Measurements from ENCODE around the gene EML5. TPM values are rescaled to one million over a fixed set of nuclear protein-coding genes. Genes with fewer than 3 reads are reported as not detected.

The EML5 gene
- 1 to 10 TPM in 5 of 8 experiments, under 1 TPM in 1, not detected in 2; 0.45 to 6.1 (median 3.3) TPM for total RNA-seq

- 0 to 7% (median 0%) methylated on average over 2 to 18 of the region's 111 CpGs; no CpG with 5 or more reads in 5 of the 10 experiments for WGBS, 10 experiments
- in situ Hi-C loops (cut with MboI; ENCODE audit: low pct_unique_long_range_greater_than_20kb in 2 of 9, low sequenced_read_pairs in 9 of 9, unreplicated experiment in 9 of 9) = no loop called here
- Histone ChIP-seq H3K4me3 (peak within 1 kb of the TSS; percentile 50 to 81 (median 76)), H3K27ac (peak within 1 kb of the TSS; percentile 30 to 48), H3K4me1 (replicated peaks in 1 of 2) (peaks cover 3 to 5% of the 10 kb centered on the region in 2 donors)
- ATAC-seq (replicated peaks in 6 of 8) = peak; percentile 94 to 97 (median 95)
Observed at GRCh38 chr14:88792473-88793258, at the start of gene EML5. EML5 (minus strand) TSS chr14:88792953; CDS start chr14:88792503, 450 bp downstream.

GRCh38 chr14:88842414-88842813, 49.7 kb upstream of the EML5 start:
- in situ Hi-C loops (cut with MboI; ENCODE audit: low pct_unique_long_range_greater_than_20kb in 2 of 9, low sequenced_read_pairs in 9 of 9, unreplicated experiment in 9 of 9) = no loop called here
- Histone ChIP-seq H3K4me3 (no peak overlapping the region), H3K4me1 (replicated peaks in 1 of 2) (no peaks in the 10 kb centered on the region), H3K27ac (no peak overlapping the region)
- ATAC-seq (replicated peaks in 6 of 8) = no peak
- 67 to 100% (median 83%) methylated on average over 1 of the region's 1 CpG; no CpG with 5 or more reads in 6 of the 10 experiments for WGBS, 10 experiments

GRCh38 chr14:88841741-88842140, 49.0 kb upstream of the EML5 start:
- Histone ChIP-seq H3K27ac (no peak overlapping the region), H3K4me3 (no peak overlapping the region), H3K4me1 (replicated peaks in 1 of 2) (no peaks in the 10 kb centered on the region)
- in situ Hi-C loops (cut with MboI; ENCODE audit: low pct_unique_long_range_greater_than_20kb in 2 of 9, low sequenced_read_pairs in 9 of 9, unreplicated experiment in 9 of 9) = no loop called here
- 30 to 100% (median 81%) methylated on average over 1 of the region's 1 CpG for WGBS, 10 experiments
- ATAC-seq (replicated peaks in 6 of 8) = no peak

- ATAC-seq (replicated peaks in 6 of 8) = no peak
- Histone ChIP-seq H3K4me1 (replicated peaks in 1 of 2) (no peaks in the 10 kb centered on the region), H3K27ac (no peak overlapping the region), H3K4me3 (no peak overlapping the region)
- 81 to 100% (median 94%) methylated on average over 1 to 5 of the region's 5 CpGs; no CpG with 5 or more reads in 4 of the 10 experiments for WGBS, 10 experiments
- in situ Hi-C loops (cut with MboI; ENCODE audit: low pct_unique_long_range_greater_than_20kb in 2 of 9, low sequenced_read_pairs in 9 of 9, unreplicated experiment in 9 of 9) = no loop called here
Observed at GRCh38 chr14:88840926-88841325, 48.2 kb upstream of the EML5 start.

GRCh38 chr14:88838015-88838414, 45.3 kb upstream of the EML5 start:
- Histone ChIP-seq H3K4me1 (replicated peaks in 1 of 2) (peaks cover 0 to 7% of the 10 kb centered on the region in 2 donors), H3K27ac (no peak overlapping the region), H3K4me3 (no peak overlapping the region)
- in situ Hi-C loops (cut with MboI; ENCODE audit: low pct_unique_long_range_greater_than_20kb in 2 of 9, low sequenced_read_pairs in 9 of 9, unreplicated experiment in 9 of 9) = no loop called here
- ATAC-seq (replicated peaks in 6 of 8) = no peak
- 80 to 100% (median 94%) methylated on average over 1 to 3 of the region's 3 CpGs; no CpG with 5 or more reads in 1 of the 10 experiments for WGBS, 10 experiments

- no peak for ATAC-seq (replicated peaks in 6 of 8)
- in situ Hi-C loops (cut with MboI; ENCODE audit: low pct_unique_long_range_greater_than_20kb in 2 of 9, low sequenced_read_pairs in 9 of 9, unreplicated experiment in 9 of 9) = no loop called here
- peaks cover 0 to 7% of the 10 kb centered on the region in 2 donors for H3K4me1 ChIP-seq (replicated peaks in 1 of 2)
- WGBS, 10 experiments = 75 to 100% (median 100%) methylated on average over 1 of the region's 1 CpG; no CpG with 5 or more reads in 3 of the 10 experiments
- H3K27ac ChIP-seq = no peak overlapping the region
- no peak overlapping the region for H3K4me3 ChIP-seq
Observed at GRCh38 chr14:88837495-88837894, 44.7 kb upstream of the EML5 start.

GRCh38 chr14:88835661-88836060, 42.9 kb upstream of the EML5 start:
- in situ Hi-C loops (cut with MboI; ENCODE audit: low pct_unique_long_range_greater_than_20kb in 2 of 9, low sequenced_read_pairs in 9 of 9, unreplicated experiment in 9 of 9) = no loop called here
- H3K4me1 ChIP-seq (replicated peaks in 1 of 2) = peaks cover 0 to 7% of the 10 kb centered on the region in 2 donors
- H3K27ac ChIP-seq = no peak overlapping the region
- H3K4me3 ChIP-seq = no peak overlapping the region
- no peak for ATAC-seq (replicated peaks in 6 of 8)

- in situ Hi-C loops (cut with MboI; ENCODE audit: low pct_unique_long_range_greater_than_20kb in 2 of 9, low sequenced_read_pairs in 9 of 9, unreplicated experiment in 9 of 9) = no loop called here
- no peak overlapping the region for H3K27ac ChIP-seq
- peaks cover 0 to 7% of the 10 kb centered on the region in 2 donors for H3K4me1 ChIP-seq (replicated peaks in 1 of 2)
- no peak overlapping the region for H3K4me3 ChIP-seq
- ATAC-seq (replicated peaks in 6 of 8) = peak in 1 of 8 experiments; percentile 37
Observed at GRCh38 chr14:88834883-88835431, 42.2 kb upstream of the EML5 start.

GRCh38 chr14:88831284-88831683, 38.5 kb upstream of the EML5 start:
- Histone ChIP-seq H3K4me3 (no peak overlapping the region), H3K27ac (no peak overlapping the region), H3K4me1 (replicated peaks in 1 of 2) (peaks cover 0 to 13% of the 10 kb centered on the region in 2 donors)
- peak in 3 of 8 experiments; percentile 36 to 69 (median 53) for ATAC-seq (replicated peaks in 6 of 8)
- in situ Hi-C loops (cut with MboI; ENCODE audit: low pct_unique_long_range_greater_than_20kb in 2 of 9, low sequenced_read_pairs in 9 of 9, unreplicated experiment in 9 of 9) = no loop called here

- ATAC-seq (replicated peaks in 6 of 8) = no peak
- H3K4me1 ChIP-seq (replicated peaks in 1 of 2) = peaks cover 4 to 18% of the 10 kb centered on the region in 2 donors
- in situ Hi-C loops (cut with MboI; ENCODE audit: low pct_unique_long_range_greater_than_20kb in 2 of 9, low sequenced_read_pairs in 9 of 9, unreplicated experiment in 9 of 9) = no loop called here
- no peak overlapping the region for H3K27ac ChIP-seq
- 69 to 100% (median 98%) methylated on average over 2 to 4 of the region's 4 CpGs; no CpG with 5 or more reads in 1 of the 10 experiments for WGBS, 10 experiments
- no peak overlapping the region for H3K4me3 ChIP-seq
Observed at GRCh38 chr14:88829685-88830302, 37.0 kb upstream of the EML5 start.

GRCh38 chr14:88829188-88829587, 36.4 kb upstream of the EML5 start:
- Histone ChIP-seq H3K4me1 (replicated peaks in 1 of 2) (peaks cover 4 to 17% of the 10 kb centered on the region in 2 donors), H3K4me3 (no peak overlapping the region), H3K27ac (no peak overlapping the region)
- no peak for ATAC-seq (replicated peaks in 6 of 8)
- in situ Hi-C loops (cut with MboI; ENCODE audit: low pct_unique_long_range_greater_than_20kb in 2 of 9, low sequenced_read_pairs in 9 of 9, unreplicated experiment in 9 of 9) = no loop called here
- 37 to 83% (median 65%) methylated on average over 2 to 3 of the region's 3 CpGs for WGBS, 10 experiments

GRCh38 chr14:88825503-88825902, 32.8 kb upstream of the EML5 start:
- peak in 5 of 8 experiments; percentile 15 to 35 (median 23) for ATAC-seq (replicated peaks in 6 of 8)
- in situ Hi-C loops (cut with MboI; ENCODE audit: low pct_unique_long_range_greater_than_20kb in 2 of 9, low sequenced_read_pairs in 9 of 9, unreplicated experiment in 9 of 9) = no loop called here
- Histone ChIP-seq H3K27ac (peak overlapping the region; percentile 94 to 97), H3K4me3 (peak overlapping the region; percentile 54 to 78 (median 66)), H3K4me1 (replicated peaks in 1 of 2) (peaks cover 4 to 14% of the 10 kb centered on the region in 2 donors)
- 29 to 100% (median 61%) methylated on average over 1 to 9 of the region's 9 CpGs for WGBS, 10 experiments

- ATAC-seq (replicated peaks in 6 of 8) = peak; percentile 4 to 28 (median 12)
- WGBS, 10 experiments = 0 to 7% (median 0%) methylated on average over 1 to 5 of the region's 5 CpGs; no CpG with 5 or more reads in 3 of the 10 experiments
- in situ Hi-C loops (cut with MboI; ENCODE audit: low pct_unique_long_range_greater_than_20kb in 2 of 9, low sequenced_read_pairs in 9 of 9, unreplicated experiment in 9 of 9) = no loop called here
Observed at GRCh38 chr14:88825078-88825458, 32.3 kb upstream of the EML5 start.

More at GRCh38 chr14:88825078-88825458, 32.3 kb upstream of the EML5 start:
- Histone ChIP-seq H3K4me1 (replicated peaks in 1 of 2) (peaks cover 4 to 14% of the 10 kb centered on the region in 2 donors), H3K27ac (peak overlapping the region; percentile 94 to 97), H3K4me3 (peak overlapping the region; percentile 54 to 78 (median 66))

All from motor neuron (in vitro differentiated cells).